ENCODE measurements around the gene TMCO6.

TMCO6 gene

GRCh38 chr5:140631036-140631417, 8.2 kb upstream of the TMCO6 start:
- no peak overlapping the region for H3K4me3 ChIP-seq (ENCODE audit: low read length)
- H3K79me2 ChIP-seq (ENCODE audit: control insufficient read depth, low read length), result no peaks in the 10 kb centered on the region
- no peaks in the 10 kb centered on the region for H3K9me2 ChIP-seq (replicated peaks; ENCODE audit: control insufficient read depth, low read length)
- peaks cover 31% of the 10 kb centered on the region for H3K27me3 ChIP-seq (ENCODE audit: control insufficient read depth, low read length)
- no peaks in the 10 kb centered on the region for H3K36me3 ChIP-seq (ENCODE audit: control insufficient read depth, low read length)
- H3K9me3 ChIP-seq (ENCODE audit: control insufficient read depth, insufficient read depth, low read length), result peaks cover 2% of the 10 kb centered on the region; the same call in 1 of the 2 replicates
- H3K4me2 ChIP-seq (ENCODE audit: low read length), result no peak overlapping the region
- no peaks in the 10 kb centered on the region for H3F3A ChIP-seq (ENCODE audit: control insufficient read depth, insufficient read depth)
- H3K27ac ChIP-seq (ENCODE audit: low read depth, low read length), result no peak overlapping the region
- no peak for TF ChIP-seq EZH2phosphoT487 (IDR thresholded peaks at IDR 0.05; ENCODE audit: borderline replicate concordance, low read length)
- no peak for TF ChIP-seq CTCF (IDR thresholded peaks at IDR 0.05; ENCODE audit: low read depth, low read length, poor library complexity, severe bottlenecking)
- peaks cover 19% of the 10 kb centered on the region for H3K4me1 ChIP-seq (ENCODE audit: control insufficient read depth, low read length)
- no peaks in the 10 kb centered on the region for H4K20me1 ChIP-seq (ENCODE audit: control insufficient read depth, insufficient read depth, low read depth, low read length)

GRCh38 chr5:140631831-140632365, 7.4 kb upstream of the TMCO6 start:
- no peak overlapping the region for H3K27ac ChIP-seq (ENCODE audit: low read depth, low read length)
- H3K36me3 ChIP-seq (ENCODE audit: control insufficient read depth, low read length), result no peaks in the 10 kb centered on the region
- peaks cover 31% of the 10 kb centered on the region for H3K27me3 ChIP-seq (ENCODE audit: control insufficient read depth, low read length)
- no peaks in the 10 kb centered on the region for H3K9me2 ChIP-seq (replicated peaks; ENCODE audit: control insufficient read depth, low read length)
- H4K20me1 ChIP-seq (ENCODE audit: control insufficient read depth, insufficient read depth, low read depth, low read length), result no peaks in the 10 kb centered on the region
- H3K4me3 ChIP-seq (ENCODE audit: low read length), result peak overlapping the region; percentile 44
- no peaks in the 10 kb centered on the region for H3F3A ChIP-seq (ENCODE audit: control insufficient read depth, insufficient read depth)
- peaks cover 2% of the 10 kb centered on the region; the same call in 1 of the 2 replicates for H3K9me3 ChIP-seq (ENCODE audit: control insufficient read depth, insufficient read depth, low read length)
- no peaks in the 10 kb centered on the region for H3K79me2 ChIP-seq (ENCODE audit: control insufficient read depth, low read length)
- peaks cover 19% of the 10 kb centered on the region for H3K4me1 ChIP-seq (ENCODE audit: control insufficient read depth, low read length)
- peak overlapping the region; percentile 74 for H3K4me2 ChIP-seq (ENCODE audit: low read length)
- TF ChIP-seq CTCF (IDR thresholded peaks at IDR 0.05; ENCODE audit: low read depth, low read length, poor library complexity, severe bottlenecking) (no peak), EZH2phosphoT487 (IDR thresholded peaks at IDR 0.05; ENCODE audit: borderline replicate concordance, low read length) (no peak)

GRCh38 chr5:140632366-140633020, 6.8 kb upstream of the TMCO6 start:
- H3K4me3 ChIP-seq (ENCODE audit: low read length), result peak overlapping the region; percentile 44
- TF ChIP-seq CTCF (IDR thresholded peaks at IDR 0.05; ENCODE audit: low read depth, low read length, poor library complexity, severe bottlenecking), result no peak
- peak; percentile 82; the same call in 1 of the 2 replicates for TF ChIP-seq EZH2phosphoT487 (IDR thresholded peaks at IDR 0.05; ENCODE audit: borderline replicate concordance, low read length)

More at GRCh38 chr5:140632366-140633020, 6.8 kb upstream of the TMCO6 start:
- H3K27ac ChIP-seq (ENCODE audit: low read depth, low read length), result no peak overlapping the region
- H3K4me1 ChIP-seq (ENCODE audit: control insufficient read depth, low read length), result peaks cover 19% of the 10 kb centered on the region
- H3F3A ChIP-seq (ENCODE audit: control insufficient read depth, insufficient read depth), result no peaks in the 10 kb centered on the region
- peaks cover 31% of the 10 kb centered on the region for H3K27me3 ChIP-seq (ENCODE audit: control insufficient read depth, low read length)
- H3K36me3 ChIP-seq (ENCODE audit: control insufficient read depth, low read length), result no peaks in the 10 kb centered on the region
- H4K20me1 ChIP-seq (ENCODE audit: control insufficient read depth, insufficient read depth, low read depth, low read length), result no peaks in the 10 kb centered on the region
- H3K4me2 ChIP-seq (ENCODE audit: low read length), result peak overlapping the region; percentile 74
- H3K9me2 ChIP-seq (replicated peaks; ENCODE audit: control insufficient read depth, low read length), result no peaks in the 10 kb centered on the region
- no peaks in the 10 kb centered on the region for H3K79me2 ChIP-seq (ENCODE audit: control insufficient read depth, low read length)
- no peaks in the 10 kb centered on the region for H3K9me3 ChIP-seq (ENCODE audit: control insufficient read depth, insufficient read depth, low read length)
